ENCODE measurements around the gene MAP2K6.
A peak's percentile ranks its signal among the peaks of the same experiment; 100 is the strongest.

Gene MAP2K6

GRCh38 chr17:69581061-69581961, 166.8 kb downstream of the MAP2K6 start:
- DNase-seq (ENCODE audit: extremely low read depth, insufficient read length): peak; percentile 75
- Histone ChIP-seq H3K36me3 (ENCODE audit: control insufficient read depth, insufficient read depth, low read length) (no peaks in the 10 kb centered on the region), H3K4me3 (replicated peaks; ENCODE audit: low read depth, low read length) (peak overlapping the region; percentile 42), H3K27me3 (replicated peaks; ENCODE audit: control insufficient read depth, insufficient read depth, low read length) (no peaks in the 10 kb centered on the region)
- no peak for TF ChIP-seq CTCF (IDR thresholded peaks at IDR 0.05; ENCODE audit: insufficient read depth, low read length, poor library complexity, severe bottlenecking)

DNA sequence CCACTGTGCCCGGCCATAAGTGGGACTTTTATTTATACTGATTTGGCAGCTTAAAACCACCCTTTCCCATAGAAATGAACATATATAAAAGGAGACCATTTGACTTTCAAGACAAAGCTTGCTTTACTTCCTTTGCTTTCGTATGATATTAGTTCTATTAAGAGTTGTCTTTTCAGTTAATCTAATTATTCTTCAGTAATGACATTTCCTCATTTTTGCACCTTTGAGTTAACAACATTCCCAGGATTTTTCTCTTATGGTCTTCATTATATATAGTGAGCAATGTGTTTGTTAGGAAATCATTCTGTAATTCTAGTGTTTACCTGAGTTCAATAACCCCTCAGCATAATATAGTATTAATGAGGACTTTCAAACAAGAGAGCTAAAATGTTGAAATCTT, 173.8 kb downstream of the MAP2K6 start:
- Histone ChIP-seq H3K36me3 (ENCODE audit: control insufficient read depth, insufficient read depth, low read length) (no peaks in the 10 kb centered on the region), H3K4me3 (replicated peaks; ENCODE audit: low read depth, low read length) (no peak overlapping the region), H3K27me3 (replicated peaks; ENCODE audit: control insufficient read depth, insufficient read depth, low read length) (no peaks in the 10 kb centered on the region)
- no peak for TF ChIP-seq CTCF (IDR thresholded peaks at IDR 0.05; ENCODE audit: insufficient read depth, low read length, poor library complexity, severe bottlenecking)
- DNase-seq (ENCODE audit: extremely low read depth, insufficient read length): no peak

GRCh38 chr17:69588827-69589239, 174.3 kb downstream of the MAP2K6 start:
- TF ChIP-seq CTCF (IDR thresholded peaks at IDR 0.05; ENCODE audit: insufficient read depth, low read length, poor library complexity, severe bottlenecking): no peak
- Histone ChIP-seq H3K36me3 (ENCODE audit: control insufficient read depth, insufficient read depth, low read length) (no peaks in the 10 kb centered on the region), H3K27me3 (replicated peaks; ENCODE audit: control insufficient read depth, insufficient read depth, low read length) (no peaks in the 10 kb centered on the region), H3K4me3 (replicated peaks; ENCODE audit: low read depth, low read length) (no peak overlapping the region)
- DNase-seq (ENCODE audit: extremely low read depth, insufficient read length): no peak

DNA sequence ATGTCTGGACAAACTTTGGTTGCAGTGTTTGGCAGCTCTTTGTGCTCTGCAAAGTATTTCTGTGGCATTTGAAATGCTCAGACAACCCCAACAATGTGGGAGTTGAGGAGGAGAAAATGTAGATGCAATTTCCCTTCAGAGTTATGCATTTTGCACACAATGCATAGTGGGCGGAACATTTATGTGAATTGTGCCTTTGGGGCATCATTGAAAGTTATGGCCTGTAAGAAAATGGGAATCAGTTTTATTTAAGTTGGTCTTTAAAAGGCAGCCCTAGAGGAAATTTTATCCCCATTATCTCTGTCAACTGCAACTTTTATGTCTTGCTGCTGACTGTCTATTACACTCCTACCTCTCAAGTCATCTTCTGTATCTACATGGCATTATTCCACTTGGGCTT, 176.2 kb downstream of the MAP2K6 start:
- no peak for DNase-seq (ENCODE audit: extremely low read depth, insufficient read length)
- no peaks in the 10 kb centered on the region for H3K36me3 ChIP-seq (ENCODE audit: control insufficient read depth, insufficient read depth, low read length)
- H3K27me3 ChIP-seq (replicated peaks; ENCODE audit: control insufficient read depth, insufficient read depth, low read length): no peaks in the 10 kb centered on the region
- H3K4me3 ChIP-seq (replicated peaks; ENCODE audit: low read depth, low read length): no peak overlapping the region
- no peak for TF ChIP-seq CTCF (IDR thresholded peaks at IDR 0.05; ENCODE audit: insufficient read depth, low read length, poor library complexity, severe bottlenecking)

DNA sequence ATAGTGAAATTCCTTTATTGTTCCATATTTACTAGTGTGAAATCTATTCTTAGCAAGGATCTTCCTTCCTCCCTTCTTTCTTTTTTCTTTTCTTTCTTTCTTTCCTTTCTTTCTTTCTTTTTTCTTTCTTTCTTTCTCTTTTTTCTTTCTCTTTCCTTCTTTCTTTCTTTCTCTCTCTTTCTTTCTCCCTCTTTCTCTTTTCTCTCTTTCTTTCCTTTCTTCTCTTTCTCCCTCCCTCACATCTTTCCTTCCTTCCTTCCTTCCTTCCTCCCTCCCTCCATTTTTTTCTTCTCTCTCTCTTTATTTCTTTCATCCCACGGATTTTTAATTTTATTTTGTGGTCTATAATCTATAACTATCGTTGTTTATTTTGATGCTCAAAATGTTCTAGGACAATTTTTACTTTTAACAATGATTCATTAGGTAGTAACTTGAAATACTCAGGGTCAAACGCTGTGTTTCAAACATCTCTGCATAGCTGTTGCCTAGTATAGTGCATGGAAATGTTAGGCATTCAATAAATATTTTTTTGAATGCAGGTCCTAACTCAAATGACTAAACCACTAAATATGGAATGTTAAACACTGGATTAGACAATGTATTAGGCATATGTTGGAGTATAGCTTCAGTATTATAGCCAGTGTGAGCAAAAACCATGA, 178.3 kb downstream of the MAP2K6 start:
- no peak for DNase-seq (ENCODE audit: extremely low read depth, insufficient read length)
- no peak for TF ChIP-seq CTCF (IDR thresholded peaks at IDR 0.05; ENCODE audit: insufficient read depth, low read length, poor library complexity, severe bottlenecking)
- Histone ChIP-seq H3K4me3 (replicated peaks; ENCODE audit: low read depth, low read length) (no peak overlapping the region), H3K36me3 (ENCODE audit: control insufficient read depth, insufficient read depth, low read length) (no peaks in the 10 kb centered on the region), H3K27me3 (replicated peaks; ENCODE audit: control insufficient read depth, insufficient read depth, low read length) (no peaks in the 10 kb centered on the region)

Data from GM06990 (cell line).